NT2/D1 (cell line): ENCODE data around the gene IRF7.

ENCODE experiments used
- SUZ12 ChIP-seq: IDR thresholded peaks from 2 replicates; pipeline ENCODE4 v1.6.1; 2011; ENCODE audit not compliant: insufficient read length, insufficient read depth; ENCODE audit errors: extremely low read depth
- YY1 ChIP-seq: IDR thresholded peaks from 2 replicates; pipeline ENCODE4 v1.6.1; 2011; ENCODE audit not compliant: insufficient read length, insufficient read depth
- ZNF274 ChIP-seq: IDR thresholded peaks from 2 replicates; pipeline ENCODE4 v1.6.1; 2011; ENCODE audit warnings: mild to moderate bottlenecking, low read depth, low read length

DNA sequence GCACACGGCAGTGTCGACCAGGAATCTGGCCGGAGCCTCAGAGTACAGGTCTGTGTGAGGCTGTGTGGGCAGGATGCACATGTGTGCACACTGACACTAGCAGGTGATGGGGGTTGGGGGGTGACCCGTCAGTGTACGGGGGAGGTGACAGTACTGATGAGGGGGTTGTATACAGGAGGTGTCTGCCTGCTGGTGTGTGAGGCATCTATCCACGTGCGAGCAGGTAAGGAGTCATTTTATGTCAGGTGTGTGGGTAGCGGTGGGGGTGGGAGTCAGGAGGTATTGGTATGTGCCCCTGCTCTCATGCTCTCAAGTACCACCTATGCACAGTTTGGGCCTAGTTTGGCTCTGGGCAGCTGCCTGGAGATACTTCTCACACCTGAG, 44.0 kb downstream of the IRF7 start:
- TF ChIP-seq YY1: no peak
- no peak for TF ChIP-seq ZNF274
- TF ChIP-seq SUZ12: no peak
